ENCODE measurements around the gene CCDC196. TPM values are rescaled to one million over a fixed set of nuclear protein-coding genes. Genes with fewer than 3 reads are reported as not detected.

The CCDC196 gene
- total RNA-seq, 2 experiments from 2014 or later, result not detected

DNA sequence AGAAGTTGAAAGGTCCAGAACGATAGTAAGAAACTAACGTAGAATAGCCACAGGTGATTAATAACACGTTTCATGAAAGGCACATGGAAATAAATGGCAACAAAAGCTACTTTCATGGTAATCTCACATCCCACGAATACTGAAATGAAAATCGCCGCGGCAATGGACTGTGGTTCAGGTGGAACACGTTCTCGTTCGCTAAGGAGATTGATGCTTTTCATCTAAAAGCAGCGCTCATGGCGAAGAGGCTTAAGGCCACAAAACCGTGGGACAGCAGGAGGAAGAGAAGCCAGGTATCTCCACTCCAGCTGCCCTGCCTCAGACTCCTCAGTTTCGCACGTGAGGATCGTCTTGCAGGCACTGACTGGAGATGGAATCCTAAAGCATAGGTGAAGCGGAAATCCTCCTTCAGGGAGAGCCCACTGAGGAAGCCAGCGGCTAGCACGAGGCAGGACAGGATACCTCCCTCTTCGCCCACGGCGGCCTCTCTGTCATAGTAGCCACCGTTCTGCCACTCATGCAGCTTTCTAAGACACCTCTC, 21.1 kb downstream of the CCDC196 start:
- no peaks in the 10 kb centered on the region for H3K9me3 ChIP-seq (ENCODE audit: control insufficient read depth in 1 of 2, insufficient read depth in 1 of 2, low read length in 2 of 2)
- H3K36me3 ChIP-seq (ENCODE audit: insufficient read depth, low read length), result no peaks in the 10 kb centered on the region
- ATAC-seq (ENCODE audit: poor library complexity) (peak; percentile 4), DNase-seq (peak in 1 of 14 experiments; percentile 10)
- Mint-ChIP-seq H3K9me3 (no peaks in the 10 kb centered on the region), H3K27ac (peak overlapping the region; percentile 94), H3K27me3 (no peaks in the 10 kb centered on the region), H3K36me3 (ENCODE audit: low read depth) (peaks cover 14% of the 10 kb centered on the region), H3K4me1 (ENCODE audit: low read depth) (peaks cover 37% of the 10 kb centered on the region), H3K4me3 (peak overlapping the region; percentile 99)
- peak overlapping the region; percentile 14 to 48 for H3K27ac ChIP-seq (ENCODE audit: low read depth in 1 of 2, low read length in 2 of 2)
- H3K4me3 ChIP-seq (ENCODE audit: low read length), result peak overlapping the region; percentile 90
- CTCF ChIA-PET, result no interaction called here
- TF ChIP-seq, protein P1, sequence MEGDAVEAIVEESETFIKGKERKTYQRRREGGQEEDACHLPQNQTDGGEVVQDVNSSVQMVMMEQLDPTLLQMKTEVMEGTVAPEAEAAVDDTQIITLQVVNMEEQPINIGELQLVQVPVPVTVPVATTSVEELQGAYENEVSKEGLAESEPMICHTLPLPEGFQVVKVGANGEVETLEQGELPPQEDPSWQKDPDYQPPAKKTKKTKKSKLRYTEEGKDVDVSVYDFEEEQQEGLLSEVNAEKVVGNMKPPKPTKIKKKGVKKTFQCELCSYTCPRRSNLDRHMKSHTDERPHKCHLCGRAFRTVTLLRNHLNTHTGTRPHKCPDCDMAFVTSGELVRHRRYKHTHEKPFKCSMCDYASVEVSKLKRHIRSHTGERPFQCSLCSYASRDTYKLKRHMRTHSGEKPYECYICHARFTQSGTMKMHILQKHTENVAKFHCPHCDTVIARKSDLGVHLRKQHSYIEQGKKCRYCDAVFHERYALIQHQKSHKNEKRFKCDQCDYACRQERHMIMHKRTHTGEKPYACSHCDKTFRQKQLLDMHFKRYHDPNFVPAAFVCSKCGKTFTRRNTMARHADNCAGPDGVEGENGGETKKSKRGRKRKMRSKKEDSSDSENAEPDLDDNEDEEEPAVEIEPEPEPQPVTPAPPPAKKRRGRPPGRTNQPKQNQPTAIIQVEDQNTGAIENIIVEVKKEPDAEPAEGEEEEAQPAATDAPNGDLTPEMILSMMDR (IDR thresholded peaks at IDR 0.05), result no peak
- H3K27me3 ChIP-seq (ENCODE audit: control insufficient read depth in 1 of 2, insufficient read depth in 2 of 2, low read length in 2 of 2), result no peaks in the 10 kb centered on the region
- intact Hi-C loops (cut with DNase I, micrococcal nuclease), result loop anchor here in 1 of 2 experiments (5.0 to 10.0 kb wide), 6 partner anchors 735 to 1592 kb away; partner anchors contain the start of genes CHURC1, EIF2S1, FUT8 and MAX
- POLR2A ChIA-PET, result interaction anchor here (0.8 to 1.8 kb wide), 9 partner anchors 8 to 852 kb away, joined by 3 to 9 read pairs (median 5); partner anchors contain the start of genes ATP6V1D, EIF2S1 and PALS1
- H3K4me1 ChIP-seq (ENCODE audit: insufficient read depth, low read length), result peaks cover 19% of the 10 kb centered on the region

DNA sequence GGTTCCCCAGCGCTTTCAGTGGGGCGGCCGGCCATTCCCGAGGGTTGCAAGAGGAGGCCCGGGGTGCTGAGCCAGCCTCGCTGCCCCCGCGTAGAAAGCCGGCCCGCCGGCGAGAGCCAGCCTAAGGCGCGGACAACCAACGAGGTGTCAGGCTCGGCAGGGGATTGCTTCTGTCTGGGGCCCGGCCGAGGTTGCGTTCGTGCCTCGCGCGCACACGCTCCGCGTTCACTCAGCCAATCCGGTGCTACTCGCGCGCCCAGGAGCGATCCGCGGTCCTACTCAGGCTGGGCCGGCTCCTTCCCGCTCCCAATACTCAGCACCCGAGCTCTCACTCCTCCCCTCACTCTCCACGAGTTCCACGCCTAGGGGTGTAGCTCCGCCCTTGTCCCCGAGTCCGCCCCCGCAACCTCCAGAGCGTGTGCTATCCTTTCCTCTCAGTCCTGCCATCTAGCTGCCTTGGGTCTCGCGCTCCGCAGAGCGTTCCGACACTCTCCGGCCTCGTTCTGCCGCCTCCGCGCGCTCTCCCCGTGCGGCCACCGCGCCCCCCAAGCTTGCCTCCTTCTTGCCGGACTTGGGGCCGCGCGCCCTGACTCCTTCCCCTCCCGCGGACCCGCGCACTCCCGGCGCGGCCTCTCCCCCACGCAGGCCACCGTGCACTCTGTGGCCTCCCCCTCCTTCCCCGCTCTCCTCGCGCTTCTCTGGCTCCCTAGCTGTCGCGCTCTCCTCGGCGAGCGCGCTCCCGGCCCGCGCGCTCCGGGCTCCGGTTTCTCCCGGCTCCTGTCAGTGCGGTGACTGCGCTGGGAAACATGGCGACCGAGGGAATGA, 21.8 kb downstream of the CCDC196 start, which contains the start of gene GPHN:
Gene GPHN (plus strand): TSS at position 426 of the 825 bp plus-strand sequence.
- peak within 1 kb of the TSS; percentile 90 for H3K4me3 ChIP-seq (ENCODE audit: low read length)
- peak; percentile 89 for ATAC-seq (ENCODE audit: poor library complexity)
- intact Hi-C loops (cut with DNase I, micrococcal nuclease), result loop anchor here in 1 of 2 experiments (5.0 to 10.0 kb wide), 6 partner anchors 734 to 1593 kb away; partner anchors contain the start of genes CHURC1, EIF2S1, FUT8 and MAX

DNA sequence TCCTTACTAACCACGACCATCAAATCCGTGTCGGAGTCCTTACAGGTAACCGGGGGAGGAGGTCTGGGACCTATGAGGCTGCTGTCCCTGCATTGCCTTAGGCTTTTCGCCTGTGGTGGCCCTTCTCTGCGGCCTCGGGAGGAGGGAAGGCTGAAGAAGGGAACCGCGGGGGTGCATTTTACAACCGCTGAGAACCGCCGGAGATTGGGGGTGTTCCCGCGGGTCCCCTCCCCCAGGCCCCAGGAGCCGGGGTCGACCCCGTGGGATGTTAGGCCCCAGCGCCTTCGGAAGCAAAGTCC, 22.3 kb downstream of the CCDC196 start:
- ATAC-seq (ENCODE audit: poor library complexity) (no peak), DNase-seq (no peak)
- intact Hi-C loops (cut with DNase I, micrococcal nuclease), result loop anchor here in 1 of 2 experiments (5.0 to 10.0 kb wide), 6 partner anchors 734 to 1594 kb away; partner anchors contain the start of genes CHURC1, EIF2S1, FUT8 and MAX
- no peaks in the 10 kb centered on the region for H3K27me3 ChIP-seq (ENCODE audit: control insufficient read depth in 1 of 2, insufficient read depth in 2 of 2, low read length in 2 of 2)
- TF ChIP-seq, protein P1 (IDR thresholded peaks at IDR 0.05), result no peak
- Mint-ChIP-seq H3K4me3 (peak overlapping the region; percentile 99), H3K27me3 (no peaks in the 10 kb centered on the region), H3K9me3 (no peaks in the 10 kb centered on the region), H3K36me3 (ENCODE audit: low read depth) (peaks cover 14% of the 10 kb centered on the region), H3K4me1 (ENCODE audit: low read depth) (peaks cover 47% of the 10 kb centered on the region), H3K27ac (peak overlapping the region; percentile 94)
- peak overlapping the region; percentile 90 for H3K4me3 ChIP-seq (ENCODE audit: low read length)
- POLR2A ChIA-PET, result interaction anchor here (1.0 to 1.8 kb wide), 5 partner anchors 10 to 851 kb away, joined by 3 to 9 read pairs (median 5); partner anchors contain the start of genes ATP6V1D, EIF2S1 and PALS1
- peaks cover 19% of the 10 kb centered on the region for H3K4me1 ChIP-seq (ENCODE audit: insufficient read depth, low read length)
- no peaks in the 10 kb centered on the region for H3K9me3 ChIP-seq (ENCODE audit: control insufficient read depth in 1 of 2, insufficient read depth in 1 of 2, low read length in 2 of 2)
- H3K27ac ChIP-seq (ENCODE audit: low read depth in 1 of 2, low read length in 2 of 2), result peak overlapping the region; percentile 14 to 25
- CTCF ChIA-PET, result no interaction called here
- H3K36me3 ChIP-seq (ENCODE audit: insufficient read depth, low read length), result no peaks in the 10 kb centered on the region

More for the DNA sequence above, 21.8 kb downstream of the CCDC196 start, which contains the start of gene GPHN:
- H3K4me1 Mint-ChIP-seq (ENCODE audit: low read depth), result peaks cover 41% of the 10 kb centered on the region
- H3K36me3 ChIP-seq (ENCODE audit: insufficient read depth, low read length), result no peaks in the 10 kb centered on the region
- H3K4me3 Mint-ChIP-seq, result peak within 1 kb of the TSS; percentile 99
- TF ChIP-seq, protein P1 (IDR thresholded peaks at IDR 0.05), result no peak
- H3K9me3 ChIP-seq (ENCODE audit: control insufficient read depth in 1 of 2, insufficient read depth in 1 of 2, low read length in 2 of 2), result no peaks in the 10 kb centered on the region
- ChIA-PET CTCF (no interaction called here), POLR2A (interaction anchor here (0.8 to 1.8 kb wide), 8 partner anchors 8 to 852 kb away, joined by 3 to 9 read pairs (median 4); partner anchors contain the start of genes ATP6V1D, EIF2S1 and PALS1)
- H3K9me3 Mint-ChIP-seq, result no peaks in the 10 kb centered on the region
- H3K27ac ChIP-seq (ENCODE audit: low read depth in 1 of 2, low read length in 2 of 2), result peak within 1 kb of the TSS; percentile 14 to 48
- H3K27ac Mint-ChIP-seq, result peak within 1 kb of the TSS; percentile 94
- peak; percentile 71 to 95 (median 82) for DNase-seq
- H3K27me3 Mint-ChIP-seq, result no peaks in the 10 kb centered on the region
- peaks cover 14% of the 10 kb centered on the region for H3K36me3 Mint-ChIP-seq (ENCODE audit: low read depth)
- H3K4me1 ChIP-seq (ENCODE audit: insufficient read depth, low read length), result peaks cover 19% of the 10 kb centered on the region
- H3K27me3 ChIP-seq (ENCODE audit: control insufficient read depth in 1 of 2, insufficient read depth in 2 of 2, low read length in 2 of 2), result no peaks in the 10 kb centered on the region

All from CD4-positive, alpha-beta T cell (primary cell).